ENCODE data around the gene SIRPB1.

DNA sequence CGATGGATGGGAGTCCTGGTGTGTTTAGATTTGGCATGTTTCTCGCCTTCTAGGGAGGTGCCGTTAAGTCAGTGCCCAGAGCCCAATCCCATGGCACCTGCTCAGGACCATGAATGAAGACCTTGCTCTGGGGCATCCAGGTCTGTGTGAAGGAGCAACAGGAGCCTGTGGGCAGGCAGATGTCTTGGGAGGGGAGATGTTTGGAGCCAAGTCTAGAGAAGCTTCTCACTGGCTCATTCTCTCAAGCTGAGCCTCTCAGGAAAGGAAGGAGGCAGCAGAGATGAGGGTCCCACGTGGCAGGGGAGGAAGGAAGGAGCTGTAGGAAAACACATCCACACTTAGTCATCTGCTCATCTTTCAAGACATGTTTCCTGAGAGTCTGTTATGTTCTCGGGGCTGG lies 9.5 kb upstream of the SIRPB1 start:
- TF ChIP-seq, protein P1, sequence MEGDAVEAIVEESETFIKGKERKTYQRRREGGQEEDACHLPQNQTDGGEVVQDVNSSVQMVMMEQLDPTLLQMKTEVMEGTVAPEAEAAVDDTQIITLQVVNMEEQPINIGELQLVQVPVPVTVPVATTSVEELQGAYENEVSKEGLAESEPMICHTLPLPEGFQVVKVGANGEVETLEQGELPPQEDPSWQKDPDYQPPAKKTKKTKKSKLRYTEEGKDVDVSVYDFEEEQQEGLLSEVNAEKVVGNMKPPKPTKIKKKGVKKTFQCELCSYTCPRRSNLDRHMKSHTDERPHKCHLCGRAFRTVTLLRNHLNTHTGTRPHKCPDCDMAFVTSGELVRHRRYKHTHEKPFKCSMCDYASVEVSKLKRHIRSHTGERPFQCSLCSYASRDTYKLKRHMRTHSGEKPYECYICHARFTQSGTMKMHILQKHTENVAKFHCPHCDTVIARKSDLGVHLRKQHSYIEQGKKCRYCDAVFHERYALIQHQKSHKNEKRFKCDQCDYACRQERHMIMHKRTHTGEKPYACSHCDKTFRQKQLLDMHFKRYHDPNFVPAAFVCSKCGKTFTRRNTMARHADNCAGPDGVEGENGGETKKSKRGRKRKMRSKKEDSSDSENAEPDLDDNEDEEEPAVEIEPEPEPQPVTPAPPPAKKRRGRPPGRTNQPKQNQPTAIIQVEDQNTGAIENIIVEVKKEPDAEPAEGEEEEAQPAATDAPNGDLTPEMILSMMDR (IDR thresholded peaks at IDR 0.05; ENCODE audit: borderline replicate concordance, extremely low read depth, low read length, poor library complexity, severe bottlenecking), result no peak
- TF ChIP-seq EZH2 (IDR thresholded peaks at IDR 0.05; ENCODE audit: borderline replicate concordance, low read depth, low read length, severe bottlenecking), result no peak

All from DND-41 (cell line).